PC-3 (cell line): ENCODE results near the gene NSG2. TPM values are rescaled to one million over a fixed set of nuclear protein-coding genes. Genes with fewer than 3 reads are reported as not detected.

ENCODE experiments used
- ATAC-seq: fragments of 200-7000 bp; cut with Tn5 transposase; 2 replicates; pipeline ENCODE4 v1.9.1; 2020; ENCODE audit warnings: mild to moderate bottlenecking, moderate library complexity
- BruUV-seq: library from RNA; stranded (reverse); fragments of 400-500 nt; replicated peaks from 2 replicates; lab custom pipeline; 2021; lab: Mats Ljungman, UMichigan
- CTCF ChIA-PET: fragments of 300-600 bp; sonication (Branson Sonifier 250); formaldehyde crosslinking; loops from one replicate; lab custom pipeline; 2022; ENCODE audit warnings: antibody characterized with exemption; lab: Charles Lee
- POLR2A ChIA-PET: fragments of 300-600 bp; sonication (Branson Sonifier 250); formaldehyde crosslinking; loops from one replicate; lab custom pipeline; 2022; ENCODE audit warnings: antibody characterized with exemption; ENCODE audit not compliant: unreplicated experiment; lab: Charles Lee
- DNase-seq: peaks from one replicate; pipeline ENCODE4 v3.0.0-alpha.2; 2015
- H2AFZ ChIP-seq: fragments of 300-600 bp; sonication (generic); 2 replicates; pipeline ENCODE4 v1.6.0; 2016; ENCODE audit warnings: antibody characterized with exemption, low read length
- H3F3A ChIP-seq: fragments of 300-600 bp; sonication (generic); one replicate; pipeline ENCODE4 v1.6.0; 2017; ENCODE audit warnings: antibody characterized with exemption, low read length, control low read depth, mild to moderate bottlenecking; ENCODE audit not compliant: unreplicated experiment
- H3K27ac ChIP-seq: fragments of 300-600 bp; sonication (generic); 2 replicates; pipeline ENCODE4 v1.5.1; 2016; ENCODE audit warnings: mild to moderate bottlenecking, low read length
- H3K27me3 ChIP-seq: fragments of 300-600 bp; sonication (generic); 2 replicates; pipeline ENCODE4 v1.6.1; 2016; ENCODE audit warnings: low read length, mixed read lengths
- H3K36me3 ChIP-seq: fragments of 300-600 bp; sonication (generic); 2 replicates; pipeline ENCODE4 v1.6.1; 2016; ENCODE audit warnings: low read depth, mixed run types, low read length, mixed read lengths
- H3K4me1 ChIP-seq: fragments of 300-600 bp; sonication (generic); 2 replicates; pipeline ENCODE4 v1.5.1; 2016; ENCODE audit warnings: low read length; ENCODE audit not compliant: insufficient read depth
- H3K4me2 ChIP-seq: fragments of 300-600 bp; sonication (generic); 2 replicates; pipeline ENCODE4 v1.6.0; 2016; ENCODE audit warnings: low read length
- H3K4me3 ChIP-seq: fragments of 300-600 bp; sonication (generic); 2 replicates; pipeline ENCODE4 v1.5.1; 2016; ENCODE audit warnings: mild to moderate bottlenecking, low read length, mixed read lengths
- H3K79me2 ChIP-seq: fragments of 300-600 bp; sonication (generic); 2 replicates; pipeline ENCODE4 v1.6.1; 2017; ENCODE audit warnings: low read length, mixed read lengths
- H3K9ac ChIP-seq: fragments of 300-600 bp; sonication (generic); 2 replicates; pipeline ENCODE4 v1.6.0; 2016; ENCODE audit warnings: mild to moderate bottlenecking, low read length
- H3K9me2 ChIP-seq: fragments of 300-600 bp; sonication (generic); replicated peaks from 2 replicates; pipeline ENCODE4 v1.6.1; 2016; ENCODE audit warnings: mixed run types, low read length, mixed read lengths
- H3K9me3 ChIP-seq: fragments of 300-600 bp; sonication (generic); 2 replicates; pipeline ENCODE4 v1.6.1; 2016; ENCODE audit warnings: low read length, mixed read lengths
- H4K20me1 ChIP-seq: fragments of 300-600 bp; sonication (generic); 2 replicates; pipeline ENCODE4 v1.6.1; 2016; ENCODE audit warnings: low read length, mixed read lengths
- CTCF ChIP-seq: fragments of 300-600 bp; sonication (generic); conservative IDR thresholded peaks from 2 replicates; pipeline ENCODE4 v1.5.1; 2017; ENCODE audit warnings: antibody characterized with exemption, low read depth, mild to moderate bottlenecking, low read length
- EZH2 ChIP-seq: fragments of 300-600 bp; sonication (generic); IDR thresholded peaks from one replicate; pipeline ENCODE4 v1.6.1; 2017; ENCODE audit warnings: antibody characterized with exemption, mild to moderate bottlenecking, low read length; ENCODE audit not compliant: unreplicated experiment
- EZH2phosphoT487 ChIP-seq: fragments of 300-600 bp; sonication (generic); IDR thresholded peaks from 2 replicates; pipeline ENCODE4 v1.6.1; 2018; ENCODE audit warnings: mild to moderate bottlenecking, antibody characterized with exemption, low read length, borderline replicate concordance
- intact Hi-C: fragments of 100-400 bp; cut with micrococcal nuclease; formaldehyde crosslinking; loops from 2 replicates; pipeline ENCODE4 v1.9.0; 2023
- total RNA-seq: library from RNA; depleted of rRNA; stranded (reverse); fragments of >200 nt; gene quantifications from 2 replicates; pipeline ENCODE4 v1.2.3, GENCODE V29; 2014

Gene NSG2
- total RNA-seq, 1 experiment from 2014 or later: 0.07 TPM

- Histone ChIP-seq H3K27me3 (peaks cover 87% of the 10 kb centered on the region), H3K79me2 (no peaks in the 10 kb centered on the region), H3K9me3 (no peaks in the 10 kb centered on the region), H3K9ac (no peak overlapping the region), H3K4me3 (no peak overlapping the region), H2AFZ (no peak overlapping the region), H3K4me1 (no peaks in the 10 kb centered on the region), H3F3A (no peaks in the 10 kb centered on the region), H3K36me3 (no peaks in the 10 kb centered on the region), H3K4me2 (no peak overlapping the region), H3K9me2 (no peaks in the 10 kb centered on the region), H4K20me1 (no peaks in the 10 kb centered on the region), H3K27ac (no peak overlapping the region)
- POLR2A ChIA-PET: no interaction called here
- TF ChIP-seq EZH2 (no peak), EZH2phosphoT487 (no peak), CTCF (no peak)
- DNase-seq: no peak
- intact Hi-C loops: no loop called here
- no peak for ATAC-seq
- CTCF ChIA-PET: no interaction called here
- no TSS peak for BruUV-seq
Measured at GRCh38 chr5:174087783-174088182, 42.3 kb downstream of the NSG2 start.

- no peak for ATAC-seq
- Histone ChIP-seq H3K9me2 (no peaks in the 10 kb centered on the region), H3K4me1 (no peaks in the 10 kb centered on the region), H3K9me3 (no peaks in the 10 kb centered on the region), H3K4me2 (no peak overlapping the region), H2AFZ (no peak overlapping the region), H3K79me2 (no peaks in the 10 kb centered on the region), H4K20me1 (no peaks in the 10 kb centered on the region), H3F3A (no peaks in the 10 kb centered on the region), H3K27ac (no peak overlapping the region), H3K27me3 (peaks cover 87% of the 10 kb centered on the region), H3K36me3 (no peaks in the 10 kb centered on the region), H3K4me3 (no peak overlapping the region), H3K9ac (no peak overlapping the region)
- intact Hi-C loops: no loop called here
- TF ChIP-seq EZH2phosphoT487 (no peak), EZH2 (no peak), CTCF (no peak)
- BruUV-seq: no TSS peak
- POLR2A ChIA-PET: no interaction called here
- CTCF ChIA-PET: no interaction called here
- DNase-seq: no peak
Measured at GRCh38 chr5:174090129-174090528, 44.6 kb downstream of the NSG2 start.

- CTCF ChIA-PET: no interaction called here
- BruUV-seq: no TSS peak
Measured at GRCh38 chr5:174093123-174093522, 47.6 kb downstream of the NSG2 start.

More at GRCh38 chr5:174093123-174093522, 47.6 kb downstream of the NSG2 start:
- no peaks in the 10 kb centered on the region for H3K9me2 ChIP-seq
- TF ChIP-seq EZH2: no peak
- TF ChIP-seq EZH2phosphoT487: no peak
- no peak for TF ChIP-seq CTCF
- no peak overlapping the region for H2AFZ ChIP-seq
- no peaks in the 10 kb centered on the region for H3F3A ChIP-seq
- DNase-seq (no peak), ATAC-seq (no peak)
- POLR2A ChIA-PET: no interaction called here
- no peaks in the 10 kb centered on the region for H3K4me1 ChIP-seq
- H4K20me1 ChIP-seq: no peaks in the 10 kb centered on the region
- H3K79me2 ChIP-seq: no peaks in the 10 kb centered on the region
- H3K4me2 ChIP-seq: no peak overlapping the region
- H3K4me3 ChIP-seq: no peak overlapping the region
- no peak overlapping the region for H3K27ac ChIP-seq
- H3K9me3 ChIP-seq: no peaks in the 10 kb centered on the region
- no peaks in the 10 kb centered on the region for H3K36me3 ChIP-seq
- intact Hi-C loops: no loop called here
- peaks cover 77% of the 10 kb centered on the region for H3K27me3 ChIP-seq
- H3K9ac ChIP-seq: no peak overlapping the region
